Lower lobe of right lung (tissue), 2 donors: ENCODE measurements around the gene HID1. TPM values are rescaled to one million over a fixed set of nuclear protein-coding genes. Genes with fewer than 3 reads are reported as not detected.

ENCODE experiments used
- ATAC-seq, 2 donors: fragments of 200-7000 bp; cut with Tn5 transposase; one replicate each; pipeline ENCODE4 v1.9.1; 2020 to 2022; ENCODE audit warnings: mild to moderate bottlenecking in 2 of 2, moderate library complexity in 2 of 2
- DNase-seq: peaks from one replicate; pipeline ENCODE4 v3.0.0-alpha.2; 2020
- H3K27ac ChIP-seq: fragments of 200-600 bp; one replicate; pipeline ENCODE4 v1.8.0; 2022
- H3K27me3 ChIP-seq: fragments of 200-600 bp; one replicate; pipeline ENCODE4 v1.8.0; 2022; ENCODE audit warnings: low read depth
- H3K36me3 ChIP-seq: fragments of 200-600 bp; one replicate; pipeline ENCODE4 v1.8.0; 2022; ENCODE audit warnings: mild to moderate bottlenecking
- H3K4me1 ChIP-seq: fragments of 200-600 bp; one replicate; pipeline ENCODE4 v1.8.0; 2022
- H3K4me3 ChIP-seq: fragments of 200-600 bp; one replicate; pipeline ENCODE4 v1.8.0; 2022; ENCODE audit warnings: mild to moderate bottlenecking
- H3K9me3 ChIP-seq: fragments of 200-600 bp; one replicate; pipeline ENCODE4 v1.8.0; 2022
- CTCF ChIP-seq: fragments of 200-600 bp; IDR thresholded peaks from one replicate; pipeline ENCODE4 v1.8.0; 2022; ENCODE audit warnings: antibody characterized with exemption, mild to moderate bottlenecking
- intact Hi-C: fragments of 100-400 bp; cut with DNase I; formaldehyde crosslinking; loops from one replicate; pipeline ENCODE4 v1.11.0; 2022
- total RNA-seq: library from RNA; stranded (reverse); fragmentation: NEBNext Ultra II Directional; extraction: Animal tissue kit (Norgen Biotek cat#: 25700); gene quantifications from one replicate; pipeline ENCODE4 v1.2.1, GENCODE V29; 2021
- donor health status: DM: no; HTN: yes; CAD: no; lungs with severe emphysema.

The HID1 gene
- total RNA-seq, 1 donor from 2014 or later, result 28.6 TPM

GRCh38 chr17:74904687-74905409, 67.7 kb downstream of the HID1 start:
- Histone ChIP-seq H3K27me3 (peaks cover 3% of the 10 kb centered on the region), H3K9me3 (no peaks in the 10 kb centered on the region), H3K4me3 (no peak overlapping the region), H3K27ac (no peak overlapping the region), H3K36me3 (no peaks in the 10 kb centered on the region), H3K4me1 (no peaks in the 10 kb centered on the region)
- TF ChIP-seq CTCF, result no peak
- DNase-seq (no peak), ATAC-seq (no peak)
- intact Hi-C loops, result no loop called here

- no peak for DNase-seq
- H3K9me3 ChIP-seq, result no peaks in the 10 kb centered on the region
These were observed 68.9 kb downstream of the HID1 start for GRCh38 chr17:74903671-74904070.

GRCh38 chr17:74903034-74903433, 69.5 kb downstream of the HID1 start:
- H3K4me3 ChIP-seq, result no peak overlapping the region
- H3K27me3 ChIP-seq, result peaks cover 3% of the 10 kb centered on the region
- no peak for DNase-seq
- H3K4me1 ChIP-seq, result no peaks in the 10 kb centered on the region
- no peaks in the 10 kb centered on the region for H3K36me3 ChIP-seq
- no peaks in the 10 kb centered on the region for H3K9me3 ChIP-seq
- no peak overlapping the region for H3K27ac ChIP-seq
- no peak for TF ChIP-seq CTCF
- ATAC-seq, result no peak
- intact Hi-C loops, result no loop called here

More at GRCh38 chr17:74903671-74904070, 68.9 kb downstream of the HID1 start:
- H3K4me1 ChIP-seq, result no peaks in the 10 kb centered on the region
- no peaks in the 10 kb centered on the region for H3K36me3 ChIP-seq
- peaks cover 3% of the 10 kb centered on the region for H3K27me3 ChIP-seq
- H3K27ac ChIP-seq, result no peak overlapping the region
- ATAC-seq, result no peak
- H3K4me3 ChIP-seq, result no peak overlapping the region
- no peak for TF ChIP-seq CTCF
- intact Hi-C loops, result no loop called here

- no peak overlapping the region for H3K4me3 ChIP-seq
- no peaks in the 10 kb centered on the region for H3K9me3 ChIP-seq
- peaks cover 3% of the 10 kb centered on the region for H3K27me3 ChIP-seq
- no peaks in the 10 kb centered on the region for H3K36me3 ChIP-seq
- no peaks in the 10 kb centered on the region for H3K4me1 ChIP-seq
- no peak for DNase-seq
- no peak for ATAC-seq
- H3K27ac ChIP-seq, result no peak overlapping the region
- TF ChIP-seq CTCF, result no peak
- intact Hi-C loops, result no loop called here
These were observed 71.0 kb downstream of the HID1 start for GRCh38 chr17:74901353-74902135.

Other genes starting within 250 kb of the HID1 start
- gene RAB37, start 235.5 kb downstream of the HID1 start, total RNA-seq, result 7.4 TPM
- 35.7 TPM for gene NHERF1, start 224.1 kb downstream of the HID1 start, total RNA-seq
- gene NAT9, start 196.4 kb downstream of the HID1 start, total RNA-seq, result 48.6 TPM
- 0.83 TPM for gene GRIN2C, start 112.9 kb downstream of the HID1 start, total RNA-seq
- 12.6 TPM for gene FDXR, start 99.8 kb downstream of the HID1 start, total RNA-seq
- gene FADS6, start 79.1 kb downstream of the HID1 start, total RNA-seq, result not detected
- 0.21 TPM for gene USH1G, start 49.5 kb downstream of the HID1 start, total RNA-seq
- gene OTOP2, start 48.5 kb downstream of the HID1 start, total RNA-seq, result not detected
- not detected for gene OTOP3, start 36.9 kb downstream of the HID1 start, total RNA-seq
- gene CDR2L, start 14.9 kb upstream of the HID1 start, total RNA-seq, result 12.6 TPM
- gene MRPL58, start 39.9 kb upstream of the HID1 start, total RNA-seq, result 22.4 TPM
- gene ATP5PD, start 74.2 kb upstream of the HID1 start, total RNA-seq, result 171 TPM
- gene KCTD2, start 74.5 kb upstream of the HID1 start, total RNA-seq, result 22.9 TPM
- 32.3 TPM for gene SLC16A5, start 115.2 kb upstream of the HID1 start, total RNA-seq
- 16.7 TPM for gene ARMC7, start 137.2 kb upstream of the HID1 start, total RNA-seq
- gene NT5C, start 159.0 kb upstream of the HID1 start, total RNA-seq, result 34.9 TPM
- 61.1 TPM for gene JPT1, start 181.8 kb upstream of the HID1 start, total RNA-seq
- gene SUMO2, start 210.2 kb upstream of the HID1 start, total RNA-seq, result 351 TPM
- 66.8 TPM for gene NUP85, start 232.9 kb upstream of the HID1 start, total RNA-seq